ENCODE results near the gene COQ10A.

The COQ10A gene

DNA sequence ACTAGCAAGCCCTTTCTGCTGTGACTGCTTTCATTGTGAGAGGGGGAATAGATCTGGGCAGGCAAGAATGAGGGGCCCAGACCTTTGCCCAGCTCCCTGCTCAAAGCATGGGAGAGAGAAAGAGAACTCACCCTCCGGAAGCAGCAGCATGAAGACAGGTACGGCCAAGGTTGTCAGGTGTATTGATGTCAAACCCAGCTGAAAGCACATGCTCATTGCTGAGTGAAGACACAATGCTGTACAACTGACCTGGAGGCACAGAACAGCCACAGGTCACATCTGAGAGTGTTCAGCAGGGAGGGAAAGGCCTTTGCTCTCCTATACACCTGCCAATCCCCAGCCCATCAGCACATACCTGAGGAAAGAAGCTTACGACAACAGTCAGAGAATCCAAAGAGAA lies 14.1 kb upstream of the COQ10A start:
- WGBS (ENCODE audit: insufficient coverage): 100% methylated on average over 2 of the region's 3 CpGs
- H3K4me3 ChIP-seq (ENCODE audit: control insufficient read depth in 1 of 7, extremely low read depth in 1 of 7, insufficient read depth in 4 of 7, low read depth in 2 of 7, low read length in 6 of 7): no peak overlapping the region
- ChIA-PET POLR2A (no interaction called here), CTCF (interaction anchor here (1.0 to 3.9 kb wide), 7 partner anchors 14 to 135 kb away, joined by 3 to 22 read pairs (median 3); partner anchors contain the start of gene ZC3H10)
- no peaks in the 10 kb centered on the region for H3K27me3 ChIP-seq (replicated peaks in 2 of 5; ENCODE audit: control insufficient read depth in 4 of 5, insufficient read depth in 5 of 5, low read length in 4 of 5)
- no peak for DNase-seq
- no peak overlapping the region for H3K27ac ChIP-seq (ENCODE audit: insufficient read depth in 1 of 2, low read depth in 1 of 2, low read length in 2 of 2, poor library complexity in 1 of 2, severe bottlenecking in 2 of 2)
- H3K9me3 ChIP-seq (ENCODE audit: control extremely low read depth in 1 of 5, control insufficient read depth in 4 of 5, insufficient read depth in 2 of 5, low read depth in 1 of 5, low read length in 4 of 5): no peaks in the 10 kb centered on the region
- H3K36me3 ChIP-seq (ENCODE audit: control insufficient read depth in 4 of 4, insufficient read depth in 4 of 4, low read length in 3 of 4): peaks cover 13 to 71% (median 51%) of the 10 kb centered on the region in 4 experiments
- H3K4me1 ChIP-seq (ENCODE audit: control extremely low read depth in 1 of 4, control insufficient read depth in 4 of 4, insufficient read depth in 4 of 4, low read length in 3 of 4): peaks cover 0 to 13% (median 9%) of the 10 kb centered on the region in 4 experiments

DNA sequence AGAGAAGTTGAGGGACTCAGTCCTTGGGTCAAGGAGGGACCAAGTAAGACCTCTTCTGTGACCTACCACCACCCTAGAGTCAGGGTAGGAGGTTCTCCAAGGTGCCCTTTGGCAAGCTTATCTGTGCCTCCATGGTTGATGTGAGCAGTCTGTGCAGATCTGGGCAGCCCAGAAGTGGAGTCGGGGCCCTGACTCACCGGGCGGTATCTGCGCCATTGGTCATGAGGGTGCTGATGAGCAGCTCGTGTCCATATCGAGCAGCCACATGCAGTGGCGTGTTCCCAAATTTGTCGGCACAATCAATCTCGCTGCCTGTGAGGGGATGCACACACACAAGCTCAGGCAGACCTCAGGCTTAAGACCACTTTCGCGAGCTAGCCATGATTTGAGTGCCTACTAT lies 13.7 kb upstream of the COQ10A start:
- ChIA-PET CTCF (interaction anchor here (1.0 to 3.9 kb wide), 5 partner anchors 15 to 135 kb away, joined by 3 to 22 read pairs (median 3); partner anchors contain the start of gene ZC3H10), POLR2A (no interaction called here)
- no peak for DNase-seq
- Histone ChIP-seq H3K4me3 (ENCODE audit: control insufficient read depth in 1 of 7, extremely low read depth in 1 of 7, insufficient read depth in 4 of 7, low read depth in 2 of 7, low read length in 6 of 7) (no peak overlapping the region), H3K36me3 (ENCODE audit: control insufficient read depth in 4 of 4, insufficient read depth in 4 of 4, low read length in 3 of 4) (peaks cover 11 to 67% (median 47%) of the 10 kb centered on the region in 4 experiments), H3K27ac (ENCODE audit: insufficient read depth in 1 of 2, low read depth in 1 of 2, low read length in 2 of 2, poor library complexity in 1 of 2, severe bottlenecking in 2 of 2) (no peak overlapping the region), H3K27me3 (replicated peaks in 2 of 5; ENCODE audit: control insufficient read depth in 4 of 5, insufficient read depth in 5 of 5, low read length in 4 of 5) (no peaks in the 10 kb centered on the region), H3K9me3 (ENCODE audit: control extremely low read depth in 1 of 5, control insufficient read depth in 4 of 5, insufficient read depth in 2 of 5, low read depth in 1 of 5, low read length in 4 of 5) (no peaks in the 10 kb centered on the region), H3K4me1 (ENCODE audit: control extremely low read depth in 1 of 4, control insufficient read depth in 4 of 4, insufficient read depth in 4 of 4, low read length in 3 of 4) (peaks cover 0 to 14% (median 10%) of the 10 kb centered on the region in 4 experiments)
- WGBS (ENCODE audit: insufficient coverage): 99% methylated on average over 11 of the region's 11 CpGs

DNA sequence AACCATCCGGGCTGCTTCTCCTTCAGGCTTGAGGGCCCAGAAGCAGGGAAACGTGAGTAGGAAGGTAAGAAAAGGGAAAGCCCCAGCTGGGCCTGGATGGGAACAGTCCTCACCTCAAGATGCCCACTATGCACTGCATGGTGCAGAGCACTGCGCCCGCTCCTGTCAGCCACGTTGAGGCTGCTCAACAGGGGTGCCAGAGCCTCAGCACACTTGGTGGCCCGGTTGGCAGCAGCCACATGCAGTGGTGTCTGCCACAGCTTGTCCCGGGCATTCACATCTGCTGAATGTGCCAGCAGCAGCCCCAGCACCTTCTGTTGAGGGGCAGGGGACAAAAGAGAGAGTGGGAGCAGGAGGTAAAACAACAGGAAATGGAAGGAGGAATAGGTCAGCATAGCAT lies 11.1 kb upstream of the COQ10A start:
- DNase-seq: no peak
- Histone ChIP-seq H3K9me3 (ENCODE audit: control extremely low read depth in 1 of 5, control insufficient read depth in 4 of 5, insufficient read depth in 2 of 5, low read depth in 1 of 5, low read length in 4 of 5) (no peaks in the 10 kb centered on the region), H3K4me1 (ENCODE audit: control extremely low read depth in 1 of 4, control insufficient read depth in 4 of 4, insufficient read depth in 4 of 4, low read length in 3 of 4) (peaks cover 0 to 19% (median 15%) of the 10 kb centered on the region in 4 experiments), H3K4me3 (ENCODE audit: control insufficient read depth in 1 of 7, extremely low read depth in 1 of 7, insufficient read depth in 4 of 7, low read depth in 2 of 7, low read length in 6 of 7) (no peak overlapping the region), H3K36me3 (ENCODE audit: control insufficient read depth in 4 of 4, insufficient read depth in 4 of 4, low read length in 3 of 4) (peaks cover 11 to 50% (median 34%) of the 10 kb centered on the region in 4 experiments), H3K27me3 (replicated peaks in 2 of 5; ENCODE audit: control insufficient read depth in 4 of 5, insufficient read depth in 5 of 5, low read length in 4 of 5) (no peaks in the 10 kb centered on the region), H3K27ac (ENCODE audit: insufficient read depth in 1 of 2, low read depth in 1 of 2, low read length in 2 of 2, poor library complexity in 1 of 2, severe bottlenecking in 2 of 2) (peak overlapping the region in 1 of 2 experiments; percentile 10)
- ChIA-PET CTCF (interaction anchor here (0.9 to 4.0 kb wide), 8 partner anchors 8 to 50 kb away, joined by 3 to 24 read pairs (median 5); partner anchors contain the start of genes COQ10A and RNF41), POLR2A (interaction anchor here (0.6 kb wide), 1 partner anchor 13 kb away, joined by 4 read pairs; no protein-coding TSS in a partner anchor)
- WGBS (ENCODE audit: insufficient coverage): 97% methylated on average over 7 of the region's 7 CpGs

DNA sequence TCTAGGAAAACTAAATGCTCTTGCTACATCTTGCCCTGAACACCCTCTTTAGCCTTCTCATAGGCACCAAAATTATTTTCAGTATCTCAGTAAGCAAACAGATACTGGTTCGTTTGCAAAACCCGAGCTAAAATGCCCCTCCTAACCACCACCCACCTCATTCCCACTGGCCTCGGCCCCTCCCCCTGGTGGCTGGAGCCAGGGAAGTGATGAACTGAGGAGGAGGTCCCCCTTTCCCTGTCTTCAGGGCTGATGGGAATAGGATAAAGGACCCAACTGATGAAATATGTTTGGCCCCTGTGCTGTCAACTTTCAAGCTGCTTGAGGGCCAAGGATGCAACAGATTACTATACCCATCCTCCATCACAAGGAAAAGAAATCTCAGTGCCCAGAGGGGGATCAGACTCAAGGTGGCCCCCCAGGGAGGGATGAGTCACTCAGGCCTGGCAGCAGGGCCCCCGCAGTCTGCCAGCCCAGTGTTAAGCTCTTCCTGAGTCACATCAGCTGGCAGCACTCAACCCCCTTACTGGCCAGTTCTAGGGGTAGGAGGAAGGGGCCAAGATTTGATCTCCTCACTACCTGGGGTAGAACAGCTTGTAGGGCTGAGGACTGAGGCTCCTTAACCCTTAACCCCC lies 10.3 kb upstream of the COQ10A start:
- Histone ChIP-seq H3K27ac (ENCODE audit: insufficient read depth in 1 of 2, low read depth in 1 of 2, low read length in 2 of 2, poor library complexity in 1 of 2, severe bottlenecking in 2 of 2) (no peak overlapping the region), H3K9me3 (ENCODE audit: control extremely low read depth in 1 of 5, control insufficient read depth in 4 of 5, insufficient read depth in 2 of 5, low read depth in 1 of 5, low read length in 4 of 5) (no peaks in the 10 kb centered on the region), H3K27me3 (replicated peaks in 2 of 5; ENCODE audit: control insufficient read depth in 4 of 5, insufficient read depth in 5 of 5, low read length in 4 of 5) (no peaks in the 10 kb centered on the region), H3K4me3 (ENCODE audit: control insufficient read depth in 1 of 7, extremely low read depth in 1 of 7, insufficient read depth in 4 of 7, low read depth in 2 of 7, low read length in 6 of 7) (peak overlapping the region in 1 of 7 experiments; percentile 86), H3K36me3 (ENCODE audit: control insufficient read depth in 4 of 4, insufficient read depth in 4 of 4, low read length in 3 of 4) (peaks cover 11 to 45% (median 32%) of the 10 kb centered on the region in 4 experiments), H3K4me1 (ENCODE audit: control extremely low read depth in 1 of 4, control insufficient read depth in 4 of 4, insufficient read depth in 4 of 4, low read length in 3 of 4) (peaks cover 0 to 19% (median 15%) of the 10 kb centered on the region in 4 experiments)
- ChIA-PET POLR2A (interaction anchor here (0.6 kb wide), 1 partner anchor 138 kb away, joined by 3 read pairs; no protein-coding TSS in a partner anchor), CTCF (interaction anchor here (0.6 to 4.0 kb wide), 11 partner anchors 10 to 141 kb away, joined by 3 to 24 read pairs (median 7); partner anchors contain the start of genes COQ10A, RNF41 and SMARCC2)
- no peak for DNase-seq
- WGBS (ENCODE audit: insufficient coverage): 67% methylated on average over 1 of the region's 4 CpGs

DNA sequence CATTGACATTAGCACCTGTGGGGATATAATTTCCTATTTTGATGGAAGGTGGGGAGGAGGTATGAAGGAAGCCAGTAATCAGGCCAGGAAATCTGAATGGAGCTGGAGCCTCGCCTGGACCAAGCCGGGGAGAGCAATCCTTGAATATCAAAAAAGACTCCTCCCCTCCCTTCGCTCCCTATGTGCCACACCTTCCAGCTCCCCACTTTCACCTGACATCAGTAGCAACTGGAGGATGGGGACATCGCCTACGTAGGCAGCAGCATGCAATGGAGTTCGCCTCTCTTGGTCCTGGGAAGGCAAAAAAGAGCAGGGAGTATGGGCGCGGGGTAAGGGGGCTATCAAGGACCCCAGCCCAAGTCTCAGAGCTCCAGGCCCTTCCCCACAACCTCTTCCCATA lies 9.7 kb upstream of the COQ10A start:
- WGBS (ENCODE audit: insufficient coverage): 94% methylated on average over 8 of the region's 8 CpGs
- POLR2A ChIA-PET: interaction anchor here (0.6 kb wide), 1 partner anchor 139 kb away, joined by 3 read pairs; no protein-coding TSS in a partner anchor
- CTCF ChIA-PET: interaction anchor here (0.6 to 4.0 kb wide), 9 partner anchors 9 to 141 kb away, joined by 3 to 24 read pairs (median 7); partner anchors contain the start of genes COQ10A, RNF41 and SMARCC2
- Histone ChIP-seq H3K27me3 (replicated peaks in 2 of 5; ENCODE audit: control insufficient read depth in 4 of 5, insufficient read depth in 5 of 5, low read length in 4 of 5) (no peaks in the 10 kb centered on the region), H3K27ac (ENCODE audit: insufficient read depth in 1 of 2, low read depth in 1 of 2, low read length in 2 of 2, poor library complexity in 1 of 2, severe bottlenecking in 2 of 2) (peak overlapping the region in 1 of 2 experiments; percentile 74), H3K4me3 (ENCODE audit: control insufficient read depth in 1 of 7, extremely low read depth in 1 of 7, insufficient read depth in 4 of 7, low read depth in 2 of 7, low read length in 6 of 7) (peak overlapping the region; percentile 74 to 86 (median 84)), H3K9me3 (ENCODE audit: control extremely low read depth in 1 of 5, control insufficient read depth in 4 of 5, insufficient read depth in 2 of 5, low read depth in 1 of 5, low read length in 4 of 5) (no peaks in the 10 kb centered on the region), H3K4me1 (ENCODE audit: control extremely low read depth in 1 of 4, control insufficient read depth in 4 of 4, insufficient read depth in 4 of 4, low read length in 3 of 4) (peaks cover 0 to 19% (median 15%) of the 10 kb centered on the region in 4 experiments), H3K36me3 (ENCODE audit: control insufficient read depth in 4 of 4, insufficient read depth in 4 of 4, low read length in 3 of 4) (peaks cover 11 to 39% (median 27%) of the 10 kb centered on the region in 4 experiments)
- DNase-seq: no peak

DNA sequence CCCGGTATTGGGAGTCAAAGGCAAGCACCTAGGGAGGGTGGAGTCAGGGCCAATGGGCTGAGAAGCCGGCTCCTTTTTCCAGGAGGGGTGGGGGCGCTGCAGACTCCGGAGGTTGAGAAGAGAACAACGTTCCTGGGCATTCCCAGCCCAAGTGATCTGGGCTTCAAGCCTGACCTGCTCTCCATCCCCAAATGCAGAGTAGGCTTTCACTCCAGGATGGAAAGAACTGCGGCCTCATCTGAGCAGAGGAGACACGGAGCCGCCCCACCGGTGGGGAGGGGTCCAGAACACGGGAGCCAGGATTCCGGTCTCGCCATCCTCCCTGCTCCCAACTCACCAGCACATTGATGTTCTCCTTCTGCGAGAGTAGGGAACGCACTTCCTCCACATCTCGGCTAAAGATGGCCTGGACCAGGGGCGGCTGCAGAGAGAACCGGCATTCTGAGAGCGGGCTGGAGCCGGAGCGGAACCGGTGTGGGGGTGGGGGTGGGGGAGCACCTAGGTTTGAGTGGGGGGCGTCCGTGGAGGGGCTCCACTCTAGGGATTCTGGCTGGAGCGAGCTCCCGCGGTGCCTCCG lies 9.2 kb upstream of the COQ10A start:
- Histone ChIP-seq H3K27me3 (replicated peaks in 2 of 5; ENCODE audit: control insufficient read depth in 4 of 5, insufficient read depth in 5 of 5, low read length in 4 of 5) (no peaks in the 10 kb centered on the region), H3K9me3 (ENCODE audit: control extremely low read depth in 1 of 5, control insufficient read depth in 4 of 5, insufficient read depth in 2 of 5, low read depth in 1 of 5, low read length in 4 of 5) (no peaks in the 10 kb centered on the region), H3K4me3 (ENCODE audit: control insufficient read depth in 1 of 7, extremely low read depth in 1 of 7, insufficient read depth in 4 of 7, low read depth in 2 of 7, low read length in 6 of 7) (peak overlapping the region; percentile 74 to 86 (median 84)), H3K27ac (ENCODE audit: insufficient read depth in 1 of 2, low read depth in 1 of 2, low read length in 2 of 2, poor library complexity in 1 of 2, severe bottlenecking in 2 of 2) (peak overlapping the region; percentile 46 to 74), H3K36me3 (ENCODE audit: control insufficient read depth in 4 of 4, insufficient read depth in 4 of 4, low read length in 3 of 4) (peaks cover 9 to 34% (median 24%) of the 10 kb centered on the region in 4 experiments), H3K4me1 (ENCODE audit: control extremely low read depth in 1 of 4, control insufficient read depth in 4 of 4, insufficient read depth in 4 of 4, low read length in 3 of 4) (peaks cover 0 to 19% (median 15%) of the 10 kb centered on the region in 4 experiments)
- DNase-seq: no peak
- ChIA-PET CTCF (interaction anchor here (0.6 to 4.0 kb wide), 25 partner anchors 9 to 141 kb away, joined by 3 to 24 read pairs (median 4); partner anchors contain the start of genes CNPY2, COQ10A, RNF41 and RPL41), POLR2A (interaction anchor here (0.6 to 1.8 kb wide), 3 partner anchors 9 to 81 kb away, joined by 3 to 7 read pairs (median 5); partner anchors contain the start of genes COQ10A and RNF41)
- WGBS (ENCODE audit: insufficient coverage): 0% methylated on average over 17 of the region's 27 CpGs
